GM21423 (cell line): Measurements from ENCODE around the gene RMND5B.
"Not testable (repeated sequence)": the region's sequence is repeated elsewhere in the genome, so short reads cannot be mapped to it uniquely, and the experiment has no call there.

Experiments
- ATAC-seq: cut with Tn5 transposase; IDR thresholded peaks from one replicate; pipeline ENCODE4 v1.9.1; 2021; ENCODE audit warnings: mild to moderate bottlenecking, moderate library complexity; ENCODE audit not compliant: unreplicated experiment

The RMND5B gene, protein sequence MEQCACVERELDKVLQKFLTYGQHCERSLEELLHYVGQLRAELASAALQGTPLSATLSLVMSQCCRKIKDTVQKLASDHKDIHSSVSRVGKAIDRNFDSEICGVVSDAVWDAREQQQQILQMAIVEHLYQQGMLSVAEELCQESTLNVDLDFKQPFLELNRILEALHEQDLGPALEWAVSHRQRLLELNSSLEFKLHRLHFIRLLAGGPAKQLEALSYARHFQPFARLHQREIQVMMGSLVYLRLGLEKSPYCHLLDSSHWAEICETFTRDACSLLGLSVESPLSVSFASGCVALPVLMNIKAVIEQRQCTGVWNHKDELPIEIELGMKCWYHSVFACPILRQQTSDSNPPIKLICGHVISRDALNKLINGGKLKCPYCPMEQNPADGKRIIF

DNA sequence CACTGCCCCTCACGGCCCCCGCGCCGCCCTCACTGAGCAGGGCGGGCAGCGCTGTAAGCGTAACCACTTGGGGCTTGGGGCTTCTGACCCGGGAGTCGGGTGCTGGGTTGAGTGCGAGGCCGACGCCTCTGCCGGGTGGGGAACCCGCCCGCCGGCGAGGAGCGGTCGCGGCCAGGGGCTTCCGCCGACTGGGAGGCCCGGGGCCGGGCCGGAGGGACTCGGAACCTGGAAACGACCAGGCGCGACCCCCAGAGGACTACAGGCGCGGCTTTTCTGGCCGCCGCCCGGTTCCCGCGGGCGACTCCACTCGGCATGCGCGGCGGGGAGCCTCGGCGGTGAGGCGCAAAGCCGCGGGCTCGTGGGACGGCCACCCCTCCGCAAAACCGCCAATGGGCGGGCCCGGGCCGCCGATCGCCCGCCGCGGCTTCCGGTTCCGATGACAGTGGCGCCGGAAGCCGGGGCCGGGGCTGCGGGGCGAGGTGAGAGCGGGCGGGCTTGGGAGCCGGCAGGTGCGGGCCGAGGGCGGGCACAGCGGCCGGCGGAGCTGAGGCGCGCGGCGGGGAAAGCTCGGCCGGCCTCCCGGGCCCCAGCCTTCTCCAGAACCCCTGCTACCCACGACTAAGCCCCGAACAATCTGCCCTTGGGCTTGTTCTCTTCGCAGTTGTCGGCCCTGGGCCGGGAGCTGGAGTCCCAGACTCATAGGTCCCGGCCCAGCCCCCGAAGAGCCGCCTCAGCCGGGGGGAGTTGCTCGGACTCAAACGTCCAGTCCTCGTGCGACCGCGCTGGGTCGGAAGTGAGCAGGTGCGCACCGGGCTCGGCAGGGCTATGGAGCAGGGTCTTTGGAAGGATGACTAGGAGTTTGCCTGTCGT is at the start of gene RMND5B:
RMND5B (plus strand) TSS at position 439 of the 870 bp plus-strand sequence. CDS start 7,106 bp downstream, outside the sequence.
- peak; percentile 89 for ATAC-seq

DNA sequence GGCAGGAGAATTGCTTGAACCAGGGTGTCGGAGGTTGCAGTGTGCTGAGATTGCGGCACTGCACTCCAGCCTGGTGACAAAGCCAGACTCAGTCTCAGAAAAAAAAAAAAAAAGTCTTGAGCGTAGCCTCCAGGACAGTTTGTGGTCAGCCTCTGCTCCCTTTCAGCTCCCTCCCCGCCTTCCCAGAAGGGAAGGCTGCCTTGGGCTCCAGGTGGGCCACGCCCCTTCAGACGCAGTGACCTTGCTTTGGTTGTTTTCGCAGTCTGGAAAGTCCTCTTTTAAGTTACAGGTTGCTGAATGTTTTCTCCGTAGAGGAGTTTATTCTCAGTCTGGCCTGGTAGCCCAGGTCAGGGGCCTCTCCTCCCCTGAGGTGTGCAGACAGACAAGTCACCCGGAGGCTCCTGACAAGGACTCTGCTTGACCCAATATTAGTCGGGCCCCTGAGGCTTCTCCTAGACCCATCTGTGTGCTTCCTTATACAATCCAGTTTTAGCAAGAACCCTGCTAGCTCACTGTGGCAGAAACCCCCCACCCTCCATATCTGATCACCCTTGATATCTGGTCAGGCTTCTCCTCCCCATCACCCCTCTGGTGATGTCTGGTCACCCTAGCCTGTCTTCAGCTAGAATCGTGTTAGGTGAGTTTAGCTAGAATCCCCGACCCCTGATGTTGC is 49.1 kb upstream of the RMND5B start:
- ATAC-seq: no peak

DNA sequence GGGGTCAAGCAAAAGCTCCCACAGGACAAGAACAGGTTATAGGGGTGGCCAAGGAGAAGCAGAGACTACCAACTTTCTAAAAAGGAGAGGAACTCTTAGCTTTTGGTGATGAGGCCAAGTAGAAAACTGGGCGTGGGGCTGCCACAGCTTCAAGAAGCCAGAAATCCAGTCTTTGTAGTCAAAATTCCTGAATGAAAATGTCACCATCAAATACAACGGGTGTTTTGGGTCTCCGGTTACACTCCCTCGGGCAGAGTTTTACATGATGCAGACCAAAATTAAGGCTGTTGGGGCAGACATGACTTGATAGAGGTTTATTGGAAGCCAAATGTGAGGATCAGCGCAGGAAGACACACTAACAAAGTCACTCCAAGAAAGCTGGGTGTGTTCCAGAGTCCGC is 46.9 kb upstream of the RMND5B start:
- ATAC-seq: no peak

DNA sequence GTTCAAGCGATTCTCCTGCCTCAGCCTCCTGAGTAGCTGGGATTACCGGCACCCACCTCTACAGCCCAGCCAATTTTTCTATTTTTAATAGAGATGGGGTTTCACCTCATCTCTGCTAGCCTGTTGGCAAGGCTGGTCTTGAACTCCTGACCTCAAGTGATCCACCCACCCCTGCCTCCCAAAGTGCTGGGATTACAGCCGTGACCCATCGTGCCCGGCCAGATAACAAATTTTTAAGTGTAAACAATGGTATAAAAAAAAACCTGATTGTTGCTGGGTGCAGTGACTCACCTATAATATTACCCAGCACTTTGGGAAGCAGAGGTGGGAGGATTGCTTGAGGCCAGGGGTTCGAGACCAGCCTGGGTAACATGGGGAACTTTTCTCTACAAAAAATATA is 45.5 kb upstream of the RMND5B start:
- no peak for ATAC-seq

DNA sequence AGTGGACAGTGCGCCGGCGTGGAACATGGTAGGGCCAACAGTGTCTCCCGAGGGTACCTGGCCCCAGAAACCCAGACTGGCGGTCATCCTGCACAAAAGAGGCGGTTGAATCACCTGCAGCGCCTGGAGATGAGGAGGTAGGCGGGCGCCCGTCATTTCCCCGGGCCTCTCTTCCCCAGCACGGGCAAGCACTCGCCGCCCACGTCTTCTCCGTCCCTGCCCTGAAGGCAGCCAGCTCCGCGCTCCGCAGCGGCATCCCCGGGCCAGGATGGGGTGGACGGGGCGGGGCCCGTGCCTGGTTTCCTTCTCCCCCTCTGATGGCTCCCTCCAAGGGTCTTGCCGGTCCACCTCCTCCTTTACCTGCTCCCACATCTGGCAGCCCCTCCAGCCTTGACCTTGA is 44.5 kb upstream of the RMND5B start:
- no peak for ATAC-seq

DNA sequence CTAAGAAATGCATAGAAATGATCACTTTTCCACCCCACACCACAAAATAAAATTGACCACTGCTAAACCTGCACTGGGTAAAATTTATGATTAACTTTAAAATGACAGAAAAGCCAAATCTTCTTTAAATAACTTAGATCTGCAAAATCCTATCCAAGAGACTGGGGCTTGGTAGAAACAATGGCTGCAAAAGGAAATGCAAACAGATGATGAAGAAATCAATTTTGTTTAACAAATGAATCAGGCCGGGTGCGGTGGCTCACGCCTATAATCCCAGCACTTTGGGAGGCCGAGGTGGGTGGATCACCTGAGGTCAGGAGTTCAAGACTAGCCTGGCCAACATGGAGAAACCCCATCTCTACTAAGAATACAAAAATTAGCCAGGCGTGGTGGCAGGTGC is 43.6 kb upstream of the RMND5B start:
- ATAC-seq: not testable (repeated sequence)

DNA sequence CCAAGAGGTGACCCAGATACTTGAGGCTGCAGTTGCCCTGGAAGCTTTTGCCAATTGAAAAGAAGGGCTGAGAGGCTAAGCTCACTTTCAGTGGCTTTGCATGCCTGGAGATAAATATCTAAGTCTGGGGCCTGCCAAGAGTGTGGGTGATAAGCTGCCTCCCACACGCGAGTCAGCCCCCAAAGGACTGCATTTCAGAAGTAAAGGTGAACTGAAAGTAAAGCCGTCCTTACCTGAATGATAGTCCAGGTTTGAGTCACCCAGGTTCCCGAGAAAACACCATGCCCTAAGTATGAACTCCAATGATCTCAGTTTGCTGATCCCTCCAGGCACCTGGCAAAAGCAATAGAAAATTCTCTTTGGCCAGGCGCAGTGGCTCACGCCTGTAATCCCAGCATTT is 40.0 kb upstream of the RMND5B start:
- no peak for ATAC-seq

DNA sequence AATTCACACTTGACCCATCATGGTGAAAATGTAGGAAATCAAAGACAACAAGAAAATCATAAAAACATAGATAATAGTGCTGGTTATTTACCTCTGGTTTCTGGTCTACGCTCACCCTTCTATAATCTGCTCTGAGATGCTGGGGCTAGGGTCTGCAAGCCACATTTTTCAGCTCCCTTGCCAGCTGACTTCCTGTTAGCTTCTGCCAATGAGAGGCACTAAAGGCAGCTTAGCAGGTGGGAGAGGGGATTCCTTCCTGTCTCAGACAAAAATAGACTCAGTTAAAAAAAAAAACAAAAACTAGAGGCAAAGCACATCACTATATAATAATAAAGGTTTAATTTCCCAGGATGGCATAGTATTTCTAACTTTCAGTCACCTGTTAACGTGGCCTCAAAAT is 37.7 kb upstream of the RMND5B start:
- ATAC-seq: no peak

DNA sequence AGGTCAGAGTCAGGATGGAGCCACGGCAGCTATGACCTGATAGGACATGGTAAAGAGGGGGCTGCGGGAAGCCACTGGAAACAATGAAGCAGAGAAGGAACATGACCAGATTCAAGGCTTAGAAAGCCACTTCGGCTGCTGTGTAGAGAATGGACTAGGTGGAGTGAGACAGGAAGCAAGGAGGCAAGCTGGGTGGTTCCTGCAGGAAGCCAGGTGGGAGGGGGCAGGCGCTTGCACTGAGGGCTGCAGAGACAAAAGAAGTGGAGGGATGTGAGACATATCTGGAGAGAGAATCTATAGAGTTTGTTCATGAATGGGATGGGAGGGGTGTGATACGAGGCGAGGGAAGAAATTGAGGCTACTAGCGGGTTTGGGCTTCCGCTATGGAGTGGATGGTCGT is 36.5 kb upstream of the RMND5B start:
- no peak for ATAC-seq

DNA sequence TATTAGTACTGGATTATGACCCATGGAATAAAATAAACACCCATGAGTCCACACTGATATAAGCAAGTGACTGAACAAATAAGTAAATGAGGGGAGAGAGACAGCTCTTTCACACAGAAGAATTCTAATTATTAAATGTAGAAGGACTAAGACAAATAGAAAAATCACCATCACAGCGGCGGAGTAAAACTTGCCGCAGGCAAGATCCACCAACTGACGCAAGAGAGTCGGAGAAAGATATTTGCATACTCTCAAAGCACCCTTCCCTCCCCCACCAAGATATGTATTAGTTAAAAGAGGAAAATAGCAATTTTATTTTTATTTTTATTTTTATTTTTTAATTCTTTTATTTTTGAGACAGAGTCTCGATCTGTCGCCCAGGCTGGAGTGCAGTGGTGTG is 32.1 kb upstream of the RMND5B start:
- no peak for ATAC-seq

DNA sequence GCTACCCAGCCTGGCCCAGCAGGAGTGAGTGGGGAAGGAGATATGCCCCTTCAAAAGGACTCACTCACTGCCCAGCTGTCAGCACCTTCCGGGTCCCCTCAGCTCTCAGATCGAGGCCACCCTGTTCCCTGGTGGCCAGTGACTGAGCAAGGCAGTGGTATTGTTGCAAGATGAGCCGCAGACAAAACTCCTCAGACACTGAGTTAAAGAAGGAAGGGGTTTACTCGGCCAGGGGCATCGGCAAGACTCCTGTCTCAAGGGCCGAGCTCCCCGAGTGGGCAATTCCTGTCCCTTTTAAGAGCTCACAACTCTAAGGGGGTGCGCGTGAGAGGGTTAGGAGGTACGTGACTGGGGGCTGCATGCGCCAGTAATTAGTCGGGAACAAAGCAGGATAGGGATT is 27.2 kb upstream of the RMND5B start:
- ATAC-seq: no peak

DNA sequence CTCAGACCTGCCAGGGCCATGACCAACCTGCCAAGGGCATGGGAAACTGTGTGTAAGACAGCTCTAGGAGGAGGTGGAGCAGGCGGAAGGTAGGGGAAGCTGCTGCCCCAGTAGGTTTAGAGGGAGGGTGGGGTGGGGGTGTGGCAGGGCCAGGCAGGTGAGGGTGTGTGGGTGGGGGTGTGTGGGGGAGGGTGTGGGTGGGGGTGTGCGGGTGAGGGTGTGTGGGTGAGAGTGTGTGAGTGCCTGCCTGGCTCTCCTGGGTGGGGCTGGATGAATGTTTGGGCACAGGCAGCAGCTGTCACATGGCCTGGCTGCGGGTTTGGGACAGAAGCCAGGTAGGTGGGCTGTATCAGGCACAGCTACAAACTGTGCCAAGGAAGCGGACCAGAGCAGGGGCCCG is 26.3 kb upstream of the RMND5B start:
- ATAC-seq: no peak

DNA sequence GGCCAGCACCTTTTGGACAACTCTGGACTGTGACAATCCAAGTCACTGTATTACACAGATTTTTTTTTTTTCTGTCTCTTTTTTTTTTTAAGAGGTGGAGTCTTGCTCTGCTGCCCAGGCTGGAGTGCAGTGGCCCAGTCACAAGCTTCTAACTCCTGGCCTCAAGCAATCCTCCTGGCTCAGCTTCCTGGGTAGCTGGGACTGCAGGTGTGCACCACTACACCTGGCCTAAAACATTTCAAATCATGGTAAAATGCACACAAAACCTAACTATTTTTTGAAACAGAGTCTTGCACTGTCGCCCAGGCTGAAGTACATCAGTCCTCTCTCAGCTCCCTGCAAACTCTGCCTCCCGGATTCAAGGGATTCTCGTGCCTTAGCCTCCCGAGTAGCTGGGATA is 24.7 kb upstream of the RMND5B start:
- ATAC-seq: no peak

DNA sequence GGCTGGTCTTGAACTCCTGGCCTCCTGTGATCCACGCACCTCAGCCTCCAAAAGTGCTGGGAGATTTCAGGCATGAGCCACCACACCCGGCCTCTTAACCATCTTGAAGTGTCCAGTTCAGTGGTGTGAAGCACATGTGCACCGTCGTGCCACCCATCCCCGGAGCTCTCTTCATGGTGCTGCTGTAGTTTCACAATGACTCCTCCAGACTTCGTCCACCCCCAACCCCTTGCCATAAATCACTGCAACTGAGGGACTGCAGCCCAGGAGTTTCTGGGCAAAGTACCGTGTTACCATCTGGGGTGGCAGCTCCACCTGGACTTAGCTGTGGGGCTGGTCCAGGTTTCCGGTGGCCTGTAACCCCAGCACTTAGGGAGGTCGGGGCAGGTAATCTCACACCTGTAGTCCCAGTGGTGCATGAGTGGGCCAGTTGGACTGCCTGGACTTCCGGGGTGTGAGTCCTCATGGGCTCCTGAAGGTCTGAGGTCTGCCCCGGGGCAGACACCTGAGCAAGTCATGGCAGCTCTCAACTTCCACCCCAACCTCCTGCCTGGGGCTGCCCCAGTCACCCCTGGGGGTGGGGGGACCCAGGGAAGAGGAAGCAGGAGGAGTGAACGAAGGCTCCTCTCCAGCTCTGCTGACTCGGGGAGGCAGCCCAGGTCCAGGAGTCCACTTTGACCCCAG is 24.1 kb upstream of the RMND5B start:
- ATAC-seq: no peak

DNA sequence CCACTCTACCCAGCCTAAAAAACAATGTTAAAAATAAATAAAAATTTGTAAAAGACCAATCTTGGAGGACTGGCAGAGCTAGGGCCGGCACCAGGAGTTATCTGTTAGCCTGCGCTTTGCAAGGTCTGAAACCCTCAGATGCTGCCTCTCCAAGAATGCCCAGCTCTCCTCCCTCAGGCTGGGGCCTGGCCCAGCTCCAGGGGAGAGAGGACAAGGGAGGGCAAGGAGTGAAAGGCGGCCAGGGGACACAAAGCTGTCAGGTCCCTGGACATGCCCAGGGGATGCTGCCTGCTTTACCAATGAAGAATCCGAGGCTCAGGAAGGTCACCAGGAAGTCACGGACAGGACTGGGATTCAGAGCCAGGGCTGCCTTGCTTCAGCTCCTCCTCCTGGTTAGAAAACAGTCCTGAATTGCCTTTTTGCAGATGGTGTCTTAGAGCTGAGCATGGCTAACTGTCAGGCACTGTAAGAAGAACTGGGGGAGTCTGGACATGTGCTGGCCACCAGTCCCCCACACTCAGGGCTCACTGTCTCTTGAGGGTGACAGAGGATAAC is 23.0 kb upstream of the RMND5B start:
- ATAC-seq: no peak

DNA sequence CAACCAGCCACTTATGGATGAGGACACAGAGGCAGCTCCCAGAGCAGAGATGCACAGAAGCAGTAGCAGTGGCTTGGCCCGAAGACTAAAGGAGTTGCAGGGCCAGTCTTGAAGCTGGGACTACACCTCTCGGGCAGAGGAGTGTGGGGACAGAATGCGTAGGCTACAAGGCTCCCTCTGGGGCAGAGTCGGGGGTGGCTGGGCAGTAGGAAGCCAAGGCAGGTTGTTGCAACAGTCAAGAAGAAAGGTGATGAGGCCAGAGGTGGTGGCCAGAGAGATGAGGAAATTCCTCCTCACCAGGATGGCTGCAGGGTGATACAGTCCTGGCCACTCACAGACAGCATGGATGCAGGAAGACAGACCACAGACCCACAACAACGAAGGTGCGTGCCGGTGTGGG is 22.4 kb upstream of the RMND5B start:
- ATAC-seq: no peak

DNA sequence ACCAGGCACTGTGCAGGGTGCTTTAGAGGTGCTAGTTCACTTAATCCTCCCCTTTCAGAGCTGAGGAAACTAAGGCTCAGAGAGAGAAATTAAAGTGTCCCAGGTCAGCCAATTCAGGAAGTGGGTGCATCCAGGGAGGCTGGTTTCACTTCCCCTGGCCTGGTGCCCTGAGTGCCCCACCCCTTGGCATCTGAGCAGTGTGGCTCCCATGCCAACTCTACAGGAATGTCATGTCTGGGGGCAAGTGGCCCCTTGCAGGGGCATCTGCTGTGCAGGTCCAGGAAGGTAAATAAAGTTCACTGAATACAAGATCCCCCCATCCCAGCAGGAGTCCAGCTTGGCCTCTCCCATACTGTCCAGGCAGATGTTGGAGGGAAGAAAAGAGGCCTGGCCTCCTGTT is 21.8 kb upstream of the RMND5B start:
- no peak for ATAC-seq

DNA sequence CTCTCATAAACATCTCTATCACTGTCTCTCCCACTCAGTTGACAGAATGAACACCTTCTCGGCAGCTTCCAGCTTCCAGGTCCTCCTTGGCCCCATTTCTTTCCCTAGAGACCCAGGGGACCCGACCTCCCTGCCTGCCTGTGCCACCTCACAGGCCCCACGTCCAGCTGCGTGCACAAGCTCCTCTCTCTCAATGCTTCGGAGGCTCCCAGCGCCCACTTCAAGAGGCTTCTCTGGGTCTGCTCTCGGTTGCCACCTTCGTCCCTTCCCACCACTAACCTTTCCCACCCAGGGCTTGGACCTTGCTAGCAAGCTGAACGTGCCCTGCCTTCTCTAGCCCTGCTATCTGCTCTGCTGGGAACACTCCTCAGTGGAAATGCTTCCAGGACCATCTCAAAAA is 20.3 kb upstream of the RMND5B start:
- ATAC-seq: no peak

DNA sequence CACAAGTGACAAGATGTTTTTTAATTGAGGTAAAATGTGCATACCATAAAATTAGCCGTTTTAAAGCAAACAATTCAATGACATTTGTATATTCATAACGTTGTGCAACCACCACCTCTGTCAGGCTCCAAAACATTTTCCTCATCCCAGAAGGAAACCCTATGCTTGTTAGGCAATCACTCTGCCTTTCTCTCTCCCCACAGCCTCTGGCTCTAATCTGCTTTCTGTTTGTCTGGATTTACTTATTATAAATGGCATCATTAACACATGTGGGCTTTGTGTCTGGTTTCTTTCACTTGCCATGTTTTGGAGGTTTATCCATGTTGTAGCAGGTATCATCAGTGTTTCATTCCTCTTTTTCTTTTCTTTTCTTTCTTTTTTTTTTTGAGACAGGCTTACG is 18.9 kb upstream of the RMND5B start:
- ATAC-seq: no peak

DNA sequence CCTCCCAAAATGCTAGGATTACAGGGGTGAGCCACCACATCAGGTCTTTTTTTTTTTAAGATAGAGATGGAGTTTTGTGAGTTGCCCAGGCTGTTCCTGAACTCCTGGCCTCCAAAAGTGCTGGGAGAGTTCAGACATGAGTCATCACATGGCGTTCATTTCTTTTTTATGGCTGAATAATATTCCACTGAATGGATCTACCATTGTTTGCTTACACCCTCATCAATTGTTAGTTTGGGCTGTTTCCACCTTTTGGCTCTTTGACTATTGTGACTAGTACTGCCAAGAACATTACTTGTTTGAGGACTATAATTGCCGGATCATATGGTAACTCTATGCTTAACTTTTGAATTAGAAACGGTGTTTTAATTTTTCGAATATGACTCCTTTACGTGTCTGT is 18.3 kb upstream of the RMND5B start:
- ATAC-seq: no peak
